ENCODE data around the gene AK9.

AK9 gene

GRCh38 chr6:109693111-109693510 is 2.1 kb upstream of the AK9 start:
- Histone ChIP-seq H3K9ac (ENCODE audit: low read length) (no peak overlapping the region; the same call in 1 of the 2 replicates), H3K9me2 (ENCODE audit: low read depth, low read length) (no peaks in the 10 kb centered on the region), H4K20me1 (ENCODE audit: insufficient read depth, low read length) (no peaks in the 10 kb centered on the region), H3K9me3 (ENCODE audit: low read length) (no peaks in the 10 kb centered on the region), H2AFZ (ENCODE audit: low read length) (no peak overlapping the region), H3K4me2 (ENCODE audit: low read length) (no peak overlapping the region; the same call in 1 of the 2 replicates), H3F3A (ENCODE audit: insufficient read depth, low read length) (no peaks in the 10 kb centered on the region), H3K36me3 (ENCODE audit: insufficient read depth, low read length) (peaks cover 7% of the 10 kb centered on the region; the same call in 1 of the 2 replicates), H3K27me3 (ENCODE audit: insufficient read depth, low read length) (no peaks in the 10 kb centered on the region), H3K79me2 (ENCODE audit: insufficient read depth, low read length) (no peaks in the 10 kb centered on the region), H3K27ac (ENCODE audit: low read depth, low read length, poor library complexity, severe bottlenecking) (no peak overlapping the region), H3K4me1 (ENCODE audit: insufficient read depth, low read length, severe bottlenecking) (peaks cover 25% of the 10 kb centered on the region), H3K4me3 (ENCODE audit: low read depth, low read length, poor library complexity, severe bottlenecking) (no peak overlapping the region)
- TF ChIP-seq, protein P1, sequence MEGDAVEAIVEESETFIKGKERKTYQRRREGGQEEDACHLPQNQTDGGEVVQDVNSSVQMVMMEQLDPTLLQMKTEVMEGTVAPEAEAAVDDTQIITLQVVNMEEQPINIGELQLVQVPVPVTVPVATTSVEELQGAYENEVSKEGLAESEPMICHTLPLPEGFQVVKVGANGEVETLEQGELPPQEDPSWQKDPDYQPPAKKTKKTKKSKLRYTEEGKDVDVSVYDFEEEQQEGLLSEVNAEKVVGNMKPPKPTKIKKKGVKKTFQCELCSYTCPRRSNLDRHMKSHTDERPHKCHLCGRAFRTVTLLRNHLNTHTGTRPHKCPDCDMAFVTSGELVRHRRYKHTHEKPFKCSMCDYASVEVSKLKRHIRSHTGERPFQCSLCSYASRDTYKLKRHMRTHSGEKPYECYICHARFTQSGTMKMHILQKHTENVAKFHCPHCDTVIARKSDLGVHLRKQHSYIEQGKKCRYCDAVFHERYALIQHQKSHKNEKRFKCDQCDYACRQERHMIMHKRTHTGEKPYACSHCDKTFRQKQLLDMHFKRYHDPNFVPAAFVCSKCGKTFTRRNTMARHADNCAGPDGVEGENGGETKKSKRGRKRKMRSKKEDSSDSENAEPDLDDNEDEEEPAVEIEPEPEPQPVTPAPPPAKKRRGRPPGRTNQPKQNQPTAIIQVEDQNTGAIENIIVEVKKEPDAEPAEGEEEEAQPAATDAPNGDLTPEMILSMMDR (IDR thresholded peaks at IDR 0.05; ENCODE audit: low read length), result no peak
- TF ChIP-seq EZH2 (IDR thresholded peaks at IDR 0.05; ENCODE audit: borderline replicate concordance, low read length), result no peak

DNA sequence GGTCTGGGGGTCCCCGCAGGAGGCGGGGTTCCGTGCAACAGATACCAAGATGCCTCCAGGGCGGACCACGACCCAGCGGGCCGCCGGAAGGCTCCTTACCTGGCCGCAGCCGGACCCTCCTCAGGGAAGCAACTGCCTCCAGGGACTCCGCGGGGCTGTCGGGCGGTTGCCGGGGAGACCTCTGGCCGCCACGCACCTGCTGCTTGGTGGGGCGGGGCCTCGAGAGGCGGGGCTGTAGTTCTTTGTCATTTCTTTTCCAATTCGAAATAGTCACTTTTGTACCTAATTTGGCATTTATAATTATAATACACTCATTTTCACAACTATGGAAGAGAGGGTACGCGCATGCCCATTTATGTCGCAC is 647 bp downstream of the AK9 start:
- Histone ChIP-seq H3K9ac (ENCODE audit: low read length) (peak overlapping the region; percentile 80), H3K36me3 (ENCODE audit: insufficient read depth, low read length) (no peaks in the 10 kb centered on the region), H3K4me3 (ENCODE audit: low read depth, low read length, poor library complexity, severe bottlenecking) (peak overlapping the region; percentile 95), H3K79me2 (ENCODE audit: insufficient read depth, low read length) (no peaks in the 10 kb centered on the region), H3K27ac (ENCODE audit: low read depth, low read length, poor library complexity, severe bottlenecking) (no peak overlapping the region), H2AFZ (ENCODE audit: low read length) (peak overlapping the region; percentile 97), H3K27me3 (ENCODE audit: insufficient read depth, low read length) (no peaks in the 10 kb centered on the region), H3K9me3 (ENCODE audit: low read length) (no peaks in the 10 kb centered on the region), H3F3A (ENCODE audit: insufficient read depth, low read length) (no peaks in the 10 kb centered on the region), H4K20me1 (ENCODE audit: insufficient read depth, low read length) (no peaks in the 10 kb centered on the region), H3K9me2 (ENCODE audit: low read depth, low read length) (no peaks in the 10 kb centered on the region), H3K4me2 (ENCODE audit: low read length) (peak overlapping the region; percentile 87), H3K4me1 (ENCODE audit: insufficient read depth, low read length, severe bottlenecking) (peaks cover 25% of the 10 kb centered on the region)
- TF ChIP-seq EZH2 (IDR thresholded peaks at IDR 0.05; ENCODE audit: borderline replicate concordance, low read length), result no peak
- TF ChIP-seq, protein P1 (IDR thresholded peaks at IDR 0.05; ENCODE audit: low read length), result no peak

- no peak overlapping the region for H2AFZ ChIP-seq (ENCODE audit: low read length)
- no peaks in the 10 kb centered on the region for H3K27me3 ChIP-seq (ENCODE audit: insufficient read depth, low read length)
- H3K9ac ChIP-seq (ENCODE audit: low read length), result no peak overlapping the region
- peaks cover 15% of the 10 kb centered on the region for H3K4me1 ChIP-seq (ENCODE audit: insufficient read depth, low read length, severe bottlenecking)
- TF ChIP-seq EZH2 (IDR thresholded peaks at IDR 0.05; ENCODE audit: borderline replicate concordance, low read length), result no peak
- TF ChIP-seq, protein P1 (IDR thresholded peaks at IDR 0.05; ENCODE audit: low read length), result no peak
- H4K20me1 ChIP-seq (ENCODE audit: insufficient read depth, low read length), result no peaks in the 10 kb centered on the region
- H3K4me2 ChIP-seq (ENCODE audit: low read length), result no peak overlapping the region
- H3K36me3 ChIP-seq (ENCODE audit: insufficient read depth, low read length), result no peaks in the 10 kb centered on the region
- H3F3A ChIP-seq (ENCODE audit: insufficient read depth, low read length), result no peaks in the 10 kb centered on the region
- no peaks in the 10 kb centered on the region for H3K79me2 ChIP-seq (ENCODE audit: insufficient read depth, low read length)
- no peaks in the 10 kb centered on the region for H3K9me3 ChIP-seq (ENCODE audit: low read length)
- H3K4me3 ChIP-seq (ENCODE audit: low read depth, low read length, poor library complexity, severe bottlenecking), result no peak overlapping the region
- H3K27ac ChIP-seq (ENCODE audit: low read depth, low read length, poor library complexity, severe bottlenecking), result no peak overlapping the region
- no peaks in the 10 kb centered on the region for H3K9me2 ChIP-seq (ENCODE audit: low read depth, low read length)
Observed at GRCh38 chr6:109687271-109687761, 3.7 kb downstream of the AK9 start.
